ENCODE results near the gene IL10RB. TPM values are rescaled to one million over a fixed set of nuclear protein-coding genes. Genes with fewer than 3 reads are reported as not detected.

IL10RB gene
- total and polyA plus RNA-seq, 2 of the 13 experiments (the other 11 are each of a cell fraction or from before 2014, with no cell fraction given), result 17.4 to 18.2 TPM

DNA sequence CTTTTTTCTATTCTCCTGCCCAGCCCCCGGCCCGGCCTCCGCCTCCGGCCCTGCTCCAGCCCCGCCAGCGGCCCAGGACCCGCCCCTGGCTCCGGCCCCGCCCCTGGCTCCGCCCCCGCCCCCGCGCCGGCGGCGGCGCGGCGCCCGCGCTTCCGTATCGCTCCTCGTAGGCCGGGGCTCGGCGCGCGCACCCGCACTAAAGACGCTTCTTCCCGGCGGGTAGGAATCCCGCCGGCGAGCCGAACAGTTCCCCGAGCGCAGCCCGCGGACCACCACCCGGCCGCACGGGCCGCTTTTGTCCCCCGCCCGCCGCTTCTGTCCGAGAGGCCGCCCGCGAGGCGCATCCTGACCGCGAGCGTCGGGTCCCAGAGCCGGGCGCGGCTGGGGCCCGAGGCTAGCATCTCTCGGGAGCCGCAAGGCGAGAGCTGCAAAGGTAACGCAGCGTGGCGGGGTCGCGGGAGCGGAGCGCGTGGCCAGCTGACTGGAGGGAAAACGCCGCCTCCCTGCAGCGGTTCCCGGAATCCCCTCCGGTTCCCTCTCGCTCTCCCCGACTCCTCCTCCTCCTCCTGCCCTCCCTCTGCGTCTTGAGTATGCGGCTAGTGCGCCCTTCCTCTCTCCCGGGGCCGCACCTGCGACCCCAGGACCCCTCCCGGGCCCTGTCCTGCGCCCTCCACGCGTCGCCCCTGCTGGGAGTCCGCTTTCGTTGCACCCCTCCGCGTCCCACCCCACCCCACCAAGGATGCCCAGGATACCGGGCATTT, 36.2 kb upstream of the IL10RB start, which contains the start of gene IFNAR2 (continued):
- no peak for TF ChIP-seq TFAP4 (IDR thresholded peaks at IDR 0.05; ENCODE audit: borderline replicate concordance, low read depth)
- TF ChIP-seq, protein P1, sequence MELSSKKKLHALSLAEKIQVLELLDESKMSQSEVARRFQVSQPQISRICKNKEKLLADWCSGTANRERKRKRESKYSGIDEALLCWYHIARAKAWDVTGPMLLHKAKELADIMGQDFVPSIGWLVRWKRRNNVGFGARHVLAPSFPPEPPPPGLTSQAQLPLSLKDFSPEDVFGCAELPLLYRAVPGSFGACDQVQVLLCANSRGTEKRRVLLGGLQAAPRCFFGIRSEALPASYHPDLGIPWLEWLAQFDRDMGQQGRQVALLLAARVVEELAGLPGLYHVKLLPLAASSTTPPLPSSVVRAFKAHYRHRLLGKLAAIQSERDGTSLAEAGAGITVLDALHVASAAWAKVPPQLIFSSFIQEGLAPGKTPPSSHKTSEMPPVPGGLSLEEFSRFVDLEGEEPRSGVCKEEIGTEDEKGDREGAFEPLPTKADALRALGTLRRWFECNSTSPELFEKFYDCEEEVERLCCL (CRISPR knock-in tag; IDR thresholded peaks at IDR 0.05; ENCODE audit: borderline replicate concordance), result no peak
- TF ChIP-seq ZNF574 (CRISPR knock-in tag; IDR thresholded peaks at IDR 0.05), result 0 out of 2 replicates have a peak, but pooled peaks have one; percentile 16
- no peak for TF ChIP-seq CREM (IDR thresholded peaks at IDR 0.05)
- TF ChIP-seq CREM (CRISPR knock-in tag; IDR thresholded peaks at IDR 0.05), result no peak
- TF ChIP-seq KAT2B (IDR thresholded peaks at IDR 0.05; ENCODE audit: borderline replicate concordance, low read depth, low read length), result no peak
- TF ChIP-seq, protein P2, sequence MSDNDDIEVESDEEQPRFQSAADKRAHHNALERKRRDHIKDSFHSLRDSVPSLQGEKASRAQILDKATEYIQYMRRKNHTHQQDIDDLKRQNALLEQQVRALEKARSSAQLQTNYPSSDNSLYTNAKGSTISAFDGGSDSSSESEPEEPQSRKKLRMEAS (IDR thresholded peaks at IDR 0.05), result 0 out of 2 replicates have a peak, but pooled peaks have one; percentile 6
- no peak for TF ChIP-seq ZNF616 (CRISPR knock-in tag; IDR thresholded peaks at IDR 0.05; ENCODE audit: low read depth)
- peak; percentile 44; the same call in 1 of the 2 replicates for TF ChIP-seq MED1 (CRISPR knock-in tag; IDR thresholded peaks at IDR 0.05)
- TF ChIP-seq HOXA7 (CRISPR knock-in tag; IDR thresholded peaks at IDR 0.05), result no peak
- TF ChIP-seq, protein P3, sequence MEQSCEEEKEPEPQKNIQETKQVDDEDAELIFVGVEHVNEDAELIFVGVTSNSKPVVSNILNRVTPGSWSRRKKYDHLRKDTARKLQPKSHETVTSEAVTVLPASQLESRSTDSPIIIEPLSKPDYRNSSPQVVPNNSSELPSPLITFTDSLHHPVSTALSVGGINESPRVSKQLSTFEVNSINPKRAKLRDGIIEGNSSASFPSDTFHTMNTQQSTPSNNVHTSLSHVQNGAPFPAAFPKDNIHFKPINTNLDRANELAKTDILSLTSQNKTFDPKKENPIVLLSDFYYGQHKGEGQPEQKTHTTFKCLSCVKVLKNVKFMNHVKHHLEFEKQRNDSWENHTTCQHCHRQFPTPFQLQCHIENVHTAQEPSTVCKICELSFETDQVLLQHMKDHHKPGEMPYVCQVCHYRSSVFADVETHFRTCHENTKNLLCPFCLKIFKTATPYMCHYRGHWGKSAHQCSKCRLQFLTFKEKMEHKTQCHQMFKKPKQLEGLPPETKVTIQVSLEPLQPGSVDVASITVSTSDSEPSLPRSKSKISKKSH (CRISPR knock-in tag; IDR thresholded peaks at IDR 0.05; ENCODE audit: borderline replicate concordance), result no peak
- TF ChIP-seq SIX1 (CRISPR knock-in tag; IDR thresholded peaks at IDR 0.05; ENCODE audit: borderline replicate concordance), result no peak
- 0 out of 2 replicates have a peak, but pooled peaks have one; percentile 67 for TF ChIP-seq ZNF879 (CRISPR knock-in tag; IDR thresholded peaks at IDR 0.05)
- peak; percentile 67; the same call in 1 of the 2 replicates for TF ChIP-seq ZNF512B (CRISPR knock-in tag; IDR thresholded peaks at IDR 0.05; ENCODE audit: borderline replicate concordance)
- no peak; the same call in 1 of the 2 replicates for TF ChIP-seq IRF9 (CRISPR knock-in tag; IDR thresholded peaks at IDR 0.05; ENCODE audit: borderline replicate concordance)
- TF ChIP-seq NCOA1 (CRISPR knock-in tag; IDR thresholded peaks at IDR 0.05), result 0 out of 2 replicates have a peak, but pooled peaks have one; percentile 27
